Mucosa of descending colon (tissue), 3 donors: ENCODE data around the gene VPS72. TPM values are rescaled to one million over a fixed set of nuclear protein-coding genes. Genes with fewer than 3 reads are reported as not detected.

ENCODE experiments used
- ATAC-seq: fragments of 200-7000 bp; cut with Tn5 transposase; one replicate; pipeline ENCODE4 v1.9.1; 2020; ENCODE audit warnings: mild to moderate bottlenecking, moderate library complexity
- DNase-seq, 3 donors: peaks; one replicate each; pipeline ENCODE4 v3.0.0-alpha.2; 2020
- H3K36me3 ChIP-seq: fragments of 200-600 bp; one replicate; pipeline ENCODE4 v1.8.0; 2021; ENCODE audit warnings: low read depth, mild to moderate bottlenecking
- H3K4me1 ChIP-seq: fragments of 200-600 bp; one replicate; pipeline ENCODE4 v1.8.0; 2021; ENCODE audit warnings: low read depth, mild to moderate bottlenecking
- H3K4me3 ChIP-seq: fragments of 200-600 bp; one replicate; pipeline ENCODE4 v1.8.0; 2021; ENCODE audit warnings: mild to moderate bottlenecking
- H3K9me3 ChIP-seq: fragments of 200-600 bp; one replicate; pipeline ENCODE4 v1.8.0; 2021; ENCODE audit warnings: mild to moderate bottlenecking
- CTCF ChIP-seq: fragments of 200-600 bp; IDR thresholded peaks from one replicate; pipeline ENCODE4 v1.8.0; 2022; ENCODE audit warnings: antibody characterized with exemption, mild to moderate bottlenecking
- intact Hi-C, 2 donors: fragments of 100-400 bp; cut with DNase I in 1 of 2; cut with micrococcal nuclease in 1 of 2; formaldehyde crosslinking; loops; one replicate each; pipeline versions ENCODE4 v1.11.0 to v1.11.1; 2022; cut with DNase I, micrococcal nuclease
- total RNA-seq, 3 donors: library from RNA; stranded (reverse); fragmentation: NEBNext Ultra II Directional in 2 of 3; extraction: Animal tissue kit (Norgen Biotek cat#: 25700) in 2 of 3; gene quantifications; one replicate each; pipeline versions ENCODE4 v1.2.1 to v1.2.4, GENCODE V29; 2021 to 2023
- donor health status: DM: no; HTN: no; CAD: no; lungs with moderate emphysema.
- donor health status: DM: no; HTN: no; CAD: no.
- donor health status: DM: no; HTN: yes; CAD: no.

VPS72 gene
- total RNA-seq, 3 donors from 2014 or later = 32.1 to 56.5 (median 35.3) TPM

GRCh38 chr1:151128800-151129199 lies 61.2 kb downstream of the VPS72 start:
- no peaks in the 10 kb centered on the region for H3K9me3 ChIP-seq
- TF ChIP-seq CTCF = no peak
- no peaks in the 10 kb centered on the region for H3K4me1 ChIP-seq
- intact Hi-C loops = no loop called here
- H3K4me3 ChIP-seq = no peak overlapping the region
- ATAC-seq (no peak), DNase-seq (no peak)
- no peaks in the 10 kb centered on the region for H3K36me3 ChIP-seq

Other genes starting within 250 kb of the VPS72 start
- 100 to 1,000 TPM; 142 to 209 (median 186) TPM for gene CERS2, start 215.4 kb downstream of the VPS72 start, total RNA-seq
- not detected for gene ANXA9, start 207.9 kb downstream of the VPS72 start, total RNA-seq
- 10 to 100 TPM; 44.5 to 52.0 (median 51.8) TPM for gene MINDY1, start 183.3 kb downstream of the VPS72 start, total RNA-seq
- gene PRUNE1, start 181.7 kb downstream of the VPS72 start, total RNA-seq = 10 to 100 TPM; 21.3 to 27.5 (median 23.3) TPM
- 1 to 10 TPM in 1 of 3 donors, under 1 TPM in 2; 0.41 to 1.1 (median 0.63) TPM for gene BNIPL, start 153.6 kb downstream of the VPS72 start, total RNA-seq
- 1 to 10 TPM; 1.3 to 4.0 (median 1.3) TPM for gene C1orf56, start 142.4 kb downstream of the VPS72 start, total RNA-seq
- gene CDC42SE1, start 130.6 kb downstream of the VPS72 start, total RNA-seq = 10 to 100 TPM; 69.2 to 78.5 (median 73.5) TPM
- 1 to 10 TPM in 1 of 3 donors, under 1 TPM in 2; 0.09 to 5.4 (median 0.65) TPM for gene MLLT11, start 129.8 kb downstream of the VPS72 start, total RNA-seq
- gene GABPB2, start 119.4 kb downstream of the VPS72 start, total RNA-seq = 10 to 100 TPM; 15.1 to 18.7 (median 18.6) TPM
- 1 to 10 TPM; 1.9 to 9.3 (median 4.3) TPM for gene SEMA6C, start 43.6 kb downstream of the VPS72 start, total RNA-seq
- gene TNFAIP8L2, start 33.5 kb downstream of the VPS72 start, total RNA-seq = 1 to 10 TPM; 1.3 to 2.8 (median 2.5) TPM
- 10 to 100 TPM in 2 of 3 donors, 1 to 10 TPM in 1; 7.6 to 14.0 (median 10.0) TPM for gene LYSMD1, start 24.3 kb downstream of the VPS72 start, total RNA-seq
- 10 to 100 TPM; 27.9 to 37.8 (median 28.1) TPM for gene SCNM1, start 24.1 kb downstream of the VPS72 start, total RNA-seq
- gene TMOD4, start 14.2 kb downstream of the VPS72 start, total RNA-seq = 1 to 10 TPM in 2 of 3 donors, not detected in 1; 1.0 to 2.5 TPM
- gene PIP5K1A, start 8.4 kb upstream of the VPS72 start, total RNA-seq = 10 to 100 TPM; 38.4 to 47.5 (median 39.2) TPM
- gene PSMD4, start 64.5 kb upstream of the VPS72 start, total RNA-seq = 100 to 1,000 TPM in 1 of 3 donors, 10 to 100 TPM in 2; 90.2 to 150 (median 95.1) TPM
- 10 to 100 TPM; 22.6 to 31.8 (median 29.7) TPM for gene ZNF687, start 92.1 kb upstream of the VPS72 start, total RNA-seq
- 10 to 100 TPM; 57.9 to 77.2 (median 58.9) TPM for gene PI4KB, start 137.2 kb upstream of the VPS72 start, total RNA-seq
- gene RFX5, start 157.1 kb upstream of the VPS72 start, total RNA-seq = 10 to 100 TPM; 20.5 to 45.3 (median 31.8) TPM
- gene SELENBP1, start 182.5 kb upstream of the VPS72 start, total RNA-seq = 1,000 to 10,000 TPM in 2 of 3 donors, 100 to 1,000 TPM in 1; 914 to 2,582 (median 1,654) TPM
- 100 to 1,000 TPM; 154 to 213 (median 193) TPM for gene PSMB4, start 209.4 kb upstream of the VPS72 start, total RNA-seq